NCI-H1417 treated with DMSO at 0.1 percent for 48 hours (cell line): ENCODE results near the gene GAB2.
"Not testable (repeated sequence)": the region's sequence is repeated elsewhere in the genome, so short reads cannot be mapped to it uniquely, and the experiment has no call there.

Experiments
- DNase-seq: peaks from one replicate; lab custom pipeline; 2025; lab: John Stamatoyannopoulos, UW

Gene GAB2

DNA sequence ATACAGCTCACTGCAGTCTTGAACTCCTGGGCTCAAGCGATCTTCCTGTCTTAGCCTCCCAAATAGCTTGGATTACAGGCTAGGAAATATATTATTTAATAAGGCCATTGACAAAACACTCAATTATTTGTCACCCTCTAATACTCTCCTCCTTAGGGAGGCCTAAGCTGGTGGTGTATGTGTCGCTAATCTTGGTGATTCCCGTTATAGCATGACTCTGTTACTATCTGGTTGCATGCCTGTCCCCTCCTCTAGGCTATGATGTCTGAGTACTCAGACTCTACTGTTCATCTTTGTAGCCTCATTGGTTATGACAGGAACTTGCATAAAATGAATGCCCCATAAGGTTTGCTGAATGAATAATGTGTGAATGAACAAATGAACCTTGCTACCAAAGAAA, 141.3 kb downstream of the GAB2 start:
- no peak for DNase-seq

DNA sequence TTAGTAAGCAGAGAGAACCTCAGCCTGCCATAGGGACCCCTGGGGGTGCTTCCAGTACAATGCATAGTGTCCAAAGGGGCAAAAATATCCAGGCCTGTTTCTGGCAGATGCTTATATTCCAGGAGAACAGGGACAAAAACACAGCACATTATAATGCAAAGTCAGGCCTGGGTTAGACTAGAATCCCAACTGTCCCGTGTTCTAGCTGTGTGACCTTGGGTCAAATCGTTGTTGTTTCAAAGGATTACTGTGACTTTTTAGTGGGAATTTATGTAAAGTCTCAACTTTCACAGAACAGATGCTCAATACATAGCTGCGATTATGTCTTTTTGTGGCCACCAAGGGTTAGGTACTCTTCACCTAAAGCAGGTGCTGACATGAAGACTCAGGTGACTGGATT, 142.9 kb downstream of the GAB2 start:
- DNase-seq: no peak

DNA sequence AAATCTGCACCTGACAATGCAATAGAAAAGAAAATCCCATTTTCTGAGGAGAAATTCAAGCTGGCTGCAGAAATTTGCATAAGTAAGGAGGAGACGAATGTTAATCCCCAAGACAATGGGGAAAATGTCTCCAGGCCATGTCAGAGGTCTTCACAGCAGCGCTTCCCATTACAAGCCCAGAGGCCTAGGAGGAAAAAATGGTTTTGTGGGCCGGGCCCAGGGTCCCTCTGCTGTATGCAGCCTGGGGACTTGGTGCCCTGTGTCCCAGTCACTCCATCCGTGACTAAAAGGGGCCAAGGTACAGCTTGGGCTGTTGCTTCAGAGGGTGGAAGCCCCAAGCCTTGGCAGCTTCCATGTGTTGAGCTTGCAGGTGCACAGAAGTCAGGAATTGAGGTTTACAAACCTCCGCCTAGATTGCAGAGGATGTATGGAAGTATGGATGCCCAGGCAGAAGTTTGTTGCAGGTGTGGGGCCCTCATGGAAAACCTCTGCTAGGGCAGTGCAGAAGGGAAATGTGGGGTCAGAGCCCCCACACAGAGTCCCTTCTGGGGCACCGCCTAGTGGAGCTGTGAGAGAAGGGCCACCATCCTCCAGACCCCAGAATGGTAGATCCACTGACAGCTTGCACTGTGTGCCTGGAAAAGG, 144.9 kb downstream of the GAB2 start:
- DNase-seq: not testable (repeated sequence)

DNA sequence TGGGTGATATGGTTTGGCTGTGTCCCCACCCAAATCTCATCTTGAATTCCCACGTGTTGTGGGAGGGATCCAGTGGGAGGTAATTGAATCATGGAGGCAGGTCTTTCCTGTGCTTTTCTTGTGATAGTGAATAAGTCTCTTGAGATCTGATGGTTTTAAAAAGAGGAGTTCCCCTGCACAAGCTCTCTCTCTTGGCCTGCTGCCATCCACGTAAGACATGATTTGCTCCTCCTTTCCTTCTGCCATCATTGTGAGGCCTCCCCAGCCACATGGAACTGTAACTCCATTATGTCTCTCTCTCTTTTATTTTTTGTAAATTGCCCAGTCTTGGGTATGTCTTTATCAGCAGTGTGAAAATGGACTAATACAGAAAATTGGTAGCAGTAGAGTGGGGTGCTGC, 145.8 kb downstream of the GAB2 start:
- DNase-seq: not testable (repeated sequence)

DNA sequence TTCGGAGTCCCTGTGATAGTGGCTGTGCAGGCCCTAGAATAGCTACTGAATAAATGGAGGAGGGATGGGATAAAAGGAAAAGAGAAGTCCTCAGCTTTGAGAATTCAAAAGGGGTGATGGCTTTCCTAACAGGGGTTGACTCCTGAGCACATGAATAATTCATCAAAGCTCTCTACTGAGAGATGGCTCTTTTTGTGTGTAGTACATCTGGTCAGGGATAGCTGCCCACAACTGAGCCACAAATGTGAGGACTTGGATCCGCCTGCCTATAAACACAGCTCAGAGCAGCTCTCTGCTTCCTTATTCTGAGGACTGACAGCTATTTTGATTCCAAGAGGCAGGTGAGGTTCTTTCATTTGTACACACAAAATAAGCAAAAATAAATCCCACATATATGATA, 146.6 kb downstream of the GAB2 start:
- DNase-seq: no peak

DNA sequence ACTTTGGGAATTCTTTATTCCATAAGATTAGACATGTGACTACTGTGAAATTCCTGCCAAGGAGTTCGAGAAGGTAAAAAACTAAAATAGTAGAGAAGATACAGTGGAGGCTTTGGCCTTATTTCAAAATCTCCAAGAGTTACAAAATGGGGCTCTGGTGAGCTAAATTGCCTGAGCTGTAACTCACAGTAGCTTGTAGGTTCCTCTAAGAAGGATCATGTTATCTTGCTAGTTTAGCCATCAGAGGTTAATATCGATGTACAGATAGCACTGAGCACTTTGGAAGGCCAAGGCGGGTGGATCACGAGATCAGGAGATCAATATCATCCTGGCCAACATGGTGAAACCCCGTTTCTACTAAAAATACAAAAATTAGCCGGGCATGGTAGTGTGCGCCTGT, 147.8 kb downstream of the GAB2 start:
- no peak for DNase-seq

DNA sequence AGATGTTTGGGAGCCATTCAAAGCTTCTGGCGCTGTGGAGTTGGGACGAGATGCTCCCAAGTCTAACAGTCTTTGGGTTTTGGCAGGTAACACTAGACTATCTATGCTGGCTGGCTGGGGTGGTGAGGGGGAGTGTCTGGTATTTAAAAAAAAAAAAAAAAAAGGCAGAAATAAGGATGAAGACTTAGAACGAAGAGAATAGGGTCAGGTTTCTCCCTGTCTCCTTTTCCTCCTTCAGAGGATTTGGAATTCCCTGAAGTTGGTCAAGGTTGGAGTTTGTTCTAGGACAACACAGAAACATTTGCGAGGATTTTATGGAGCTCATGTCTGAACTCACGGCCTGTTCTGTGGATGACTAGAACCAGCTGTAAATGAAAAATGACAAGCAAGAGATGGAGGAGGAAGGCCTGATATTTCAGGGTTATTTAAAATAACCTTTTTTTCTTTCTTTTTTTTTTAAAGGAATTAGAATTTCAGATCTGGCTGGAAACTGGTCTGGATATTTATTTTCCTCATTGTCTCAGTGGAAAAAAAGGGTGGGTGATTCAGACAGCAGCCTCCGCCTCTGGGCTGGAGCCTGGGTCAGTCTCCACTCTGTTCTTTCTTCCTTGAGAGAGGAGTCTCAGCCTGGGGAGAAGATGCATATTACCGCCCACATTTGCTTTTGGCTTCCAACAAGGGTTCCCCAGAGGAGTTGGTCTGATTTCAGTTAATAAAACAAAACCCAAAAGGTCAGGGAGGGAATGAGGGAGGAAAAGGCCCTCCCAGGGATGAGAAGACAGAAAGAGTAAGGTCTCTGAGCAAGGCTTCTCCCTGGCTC, 148.8 kb downstream of the GAB2 start:
- no peak for DNase-seq

DNA sequence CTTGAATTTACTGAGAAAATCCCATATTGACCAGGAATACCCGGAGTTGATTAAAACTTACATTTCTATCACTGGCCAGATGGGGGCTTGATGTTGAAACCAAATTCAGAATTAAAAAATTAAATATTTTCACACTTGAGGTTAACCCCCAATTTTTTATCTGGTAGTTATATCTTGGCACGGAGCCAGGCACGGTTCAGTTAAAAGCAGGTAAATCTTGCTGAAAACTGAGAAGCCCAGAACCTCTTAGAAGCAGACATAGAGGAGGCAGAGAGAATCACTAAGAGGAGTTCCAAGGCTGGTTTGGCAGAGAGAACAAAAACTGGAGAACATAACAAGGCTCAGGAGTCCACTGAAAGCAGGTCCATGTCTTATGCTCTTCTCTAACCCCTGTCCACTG, 151.2 kb downstream of the GAB2 start:
- no peak for DNase-seq

DNA sequence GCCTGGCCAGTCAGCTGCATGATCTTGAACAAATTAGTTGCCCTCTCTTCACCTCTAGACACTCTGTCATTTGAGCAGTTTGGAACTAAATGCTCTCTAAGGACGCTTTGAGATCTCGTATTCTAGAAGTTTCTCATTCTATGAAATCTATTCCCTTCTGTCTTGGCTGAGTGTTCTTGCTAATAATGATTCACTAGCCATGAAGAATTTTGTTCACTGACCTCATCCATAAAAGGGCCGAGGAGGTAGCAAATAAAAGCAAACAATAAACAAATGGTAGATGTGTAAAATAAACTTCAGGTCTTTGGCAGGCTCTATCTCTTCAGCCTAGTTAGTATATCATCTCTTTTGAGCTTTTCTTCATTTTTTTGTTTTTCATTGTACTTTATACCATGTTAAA, 152.3 kb downstream of the GAB2 start:
- no peak for DNase-seq

DNA sequence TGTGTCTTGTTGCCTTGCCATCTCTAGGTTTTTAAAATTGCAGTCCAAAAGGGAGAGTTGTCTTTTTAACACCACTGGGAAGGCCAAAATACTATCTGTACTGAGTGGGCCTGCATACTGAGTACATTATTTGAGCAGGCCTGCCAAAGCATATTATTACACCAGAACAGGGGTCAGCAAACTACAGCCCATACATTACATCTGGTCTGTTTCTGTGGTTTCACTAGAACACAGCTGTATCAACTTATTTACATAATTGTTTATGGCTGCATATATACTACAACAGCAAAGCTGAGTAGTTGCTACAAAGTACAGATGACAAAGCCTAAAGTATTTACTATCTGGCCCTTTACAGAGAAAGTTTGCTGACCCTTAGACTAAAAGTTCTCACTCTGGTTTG, 154.9 kb downstream of the GAB2 start:
- no peak for DNase-seq

DNA sequence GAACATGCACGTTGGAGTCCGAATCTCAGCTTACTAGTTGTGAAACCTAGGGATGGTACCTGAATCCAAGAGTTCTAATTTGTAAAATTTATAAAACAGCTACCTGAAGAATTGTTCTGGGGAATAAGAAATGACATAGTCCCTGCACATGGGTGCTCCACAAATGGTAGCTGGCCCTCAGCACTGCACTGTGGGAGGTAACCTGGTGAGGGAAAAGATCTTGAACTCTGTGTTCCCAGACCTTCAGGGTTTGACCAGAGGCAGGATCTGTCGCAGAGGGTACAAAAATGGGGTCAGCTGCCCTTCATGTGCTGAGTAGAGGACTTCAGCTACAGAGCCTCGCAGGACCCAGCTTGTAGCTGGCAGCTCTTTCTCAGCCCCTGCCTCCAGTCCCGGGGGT, 155.4 kb downstream of the GAB2 start:
- no peak for DNase-seq

DNA sequence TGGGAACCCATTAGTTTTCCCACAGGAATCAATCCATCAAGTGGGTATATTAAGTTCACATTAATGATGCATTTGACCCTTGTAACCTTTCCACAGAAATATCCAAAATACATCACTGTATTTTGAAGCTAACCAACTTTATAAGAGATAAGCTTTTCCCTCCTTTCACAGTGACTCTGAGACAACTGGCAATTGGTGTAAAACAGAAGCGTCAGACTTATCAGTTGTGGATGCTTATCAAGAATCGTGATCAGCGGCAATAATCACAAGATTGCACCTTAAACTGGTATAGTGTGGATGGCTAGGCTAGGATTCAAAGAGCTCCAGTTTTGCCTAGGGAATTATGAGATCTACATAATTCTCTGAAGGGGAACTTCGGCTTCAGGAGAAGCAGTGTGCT, 155.8 kb downstream of the GAB2 start:
- no peak for DNase-seq

DNA sequence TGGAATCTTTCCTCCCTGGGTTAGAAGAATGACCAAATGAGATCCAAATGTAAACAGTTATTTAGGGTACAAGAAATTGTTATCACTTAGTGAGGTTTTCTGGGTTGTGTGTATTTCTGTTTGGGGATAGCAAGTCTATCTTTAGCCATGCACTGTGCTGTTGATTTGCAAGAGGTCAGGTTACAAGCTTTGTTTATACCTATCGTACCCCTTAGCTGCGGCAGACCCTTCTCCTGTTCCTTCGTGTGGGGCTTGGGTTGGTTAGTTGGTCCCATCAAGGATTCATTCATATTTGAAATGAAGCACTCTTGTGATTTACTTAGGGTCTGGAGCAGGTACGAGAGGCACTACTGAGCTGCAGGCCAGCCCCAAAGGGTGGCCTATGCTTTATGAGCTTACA, 156.3 kb downstream of the GAB2 start:
- DNase-seq: no peak

DNA sequence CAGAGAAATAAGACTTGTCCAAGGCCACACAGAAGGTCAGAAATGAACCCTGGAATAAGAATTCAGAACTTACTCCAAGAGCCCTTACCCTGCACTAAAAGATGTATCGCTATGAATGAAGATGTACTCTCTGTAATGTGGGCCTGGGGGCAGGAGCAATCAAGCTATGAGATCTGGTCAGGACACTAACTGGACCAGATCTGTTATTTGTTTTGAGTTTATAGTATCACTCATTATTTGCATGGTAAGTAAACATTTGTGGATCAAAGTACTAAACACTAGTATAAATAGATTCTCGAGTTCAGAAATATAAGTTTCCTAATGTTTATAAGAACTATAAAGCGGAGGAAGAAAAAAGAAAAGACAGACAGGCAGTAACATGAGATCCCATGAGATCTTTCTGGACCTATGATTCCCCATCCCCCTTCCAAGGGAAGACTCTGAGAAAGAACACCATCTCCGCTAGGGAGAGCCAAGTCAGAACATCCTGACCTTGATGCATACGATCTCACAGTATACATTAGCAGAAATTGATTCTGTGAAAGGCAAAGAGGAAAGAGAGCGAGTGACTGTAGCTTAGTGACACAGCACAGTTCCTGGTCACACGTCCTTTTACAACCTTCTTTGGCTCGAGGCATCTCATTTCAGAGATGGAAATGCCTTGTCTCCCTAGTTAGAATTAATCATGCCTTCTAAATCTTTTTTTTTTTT, 157.7 kb downstream of the GAB2 start:
- no peak for DNase-seq

DNA sequence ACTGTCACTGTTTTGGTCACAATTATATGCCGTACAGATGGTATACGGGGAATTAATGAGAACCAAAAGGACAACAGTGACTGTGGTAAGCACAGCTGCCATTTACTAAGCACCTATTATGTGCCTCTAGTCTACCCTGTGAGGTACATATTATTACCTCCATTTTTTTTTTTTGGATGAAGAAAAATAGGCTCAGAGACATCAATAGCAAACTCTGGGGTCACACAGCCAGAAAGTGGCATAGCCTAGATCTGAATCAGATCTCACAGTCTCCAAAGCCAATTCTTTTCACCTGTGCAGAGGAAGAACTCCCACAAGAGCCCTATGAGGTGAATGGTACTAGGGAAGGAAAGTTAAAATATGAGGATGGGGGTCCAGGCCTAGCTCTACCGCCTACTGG, 160.0 kb downstream of the GAB2 start:
- no peak for DNase-seq

DNA sequence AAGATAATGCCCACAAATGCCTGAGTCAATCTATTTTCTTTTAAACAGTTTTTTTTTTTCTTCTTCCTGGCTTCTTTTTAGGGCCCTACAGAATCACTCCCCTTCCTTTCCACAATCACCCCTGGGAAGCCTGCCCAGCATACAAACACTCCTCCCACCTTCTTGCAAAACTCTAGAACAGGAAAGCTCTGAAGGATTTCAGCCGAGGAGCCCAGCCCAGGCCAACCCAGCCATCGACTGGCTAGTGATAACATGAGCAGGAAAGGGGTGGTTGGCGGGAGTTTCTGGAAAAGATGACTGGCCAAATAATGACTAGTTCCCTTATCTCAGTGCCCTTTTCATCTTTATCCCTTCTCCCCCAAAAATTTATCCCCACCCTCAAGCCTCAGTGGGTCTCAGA, 160.7 kb downstream of the GAB2 start:
- no peak for DNase-seq

DNA sequence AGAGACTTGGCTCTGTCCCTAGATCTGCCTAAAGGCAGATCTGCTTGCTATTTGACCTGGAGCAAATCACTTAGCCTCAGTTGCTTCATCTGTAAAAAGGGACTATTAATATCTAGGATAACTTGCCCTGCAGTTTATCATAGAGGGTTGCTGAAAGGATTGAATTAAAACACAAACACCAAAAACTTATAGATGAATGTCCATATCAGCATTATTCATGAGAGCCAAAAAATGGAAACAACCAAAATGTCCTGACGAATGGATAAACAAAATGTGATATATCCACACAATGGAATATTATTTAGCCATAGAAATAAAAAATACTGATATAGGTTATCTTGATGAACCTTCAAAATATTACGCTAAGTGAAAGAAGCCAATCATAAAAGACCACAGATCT, 161.7 kb downstream of the GAB2 start:
- DNase-seq: no peak

DNA sequence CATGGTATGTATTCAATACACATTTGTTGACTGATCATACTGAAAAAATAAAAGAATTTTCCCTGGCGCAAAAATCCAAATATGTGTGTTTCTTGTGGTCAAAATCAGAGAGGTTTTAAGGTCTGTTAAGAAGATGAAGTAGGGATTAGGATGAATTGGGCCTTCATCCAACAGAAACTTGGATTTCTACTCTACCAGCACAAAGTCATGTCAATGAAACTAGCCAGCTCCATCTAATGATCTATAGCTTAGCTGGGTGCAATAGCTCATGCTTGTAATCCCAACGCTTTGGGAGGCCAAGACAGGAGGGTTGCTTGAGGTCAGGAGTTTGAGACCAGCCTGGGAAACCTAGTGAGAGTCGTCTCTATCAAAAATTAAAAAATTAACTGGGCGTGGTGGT, 163.4 kb downstream of the GAB2 start:
- DNase-seq: no peak

DNA sequence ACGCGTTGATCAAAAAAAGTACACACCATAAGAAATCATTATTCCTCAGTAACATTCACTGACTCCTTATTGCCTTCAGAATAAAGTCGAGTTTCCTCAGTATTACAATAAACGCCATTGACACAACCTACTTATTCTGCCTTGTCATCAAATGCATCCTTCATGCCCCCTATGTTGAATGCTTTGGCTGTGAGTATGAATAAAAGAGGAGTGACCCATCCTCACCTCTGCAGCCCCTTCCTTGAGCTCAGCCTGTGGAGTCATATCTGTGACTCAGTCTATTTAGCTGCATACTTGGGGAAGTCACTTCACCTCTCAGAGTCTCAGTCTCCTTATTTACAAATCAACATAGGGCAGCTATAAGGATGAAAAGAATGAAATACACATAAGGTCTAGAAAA, 163.8 kb downstream of the GAB2 start:
- no peak for DNase-seq

DNA sequence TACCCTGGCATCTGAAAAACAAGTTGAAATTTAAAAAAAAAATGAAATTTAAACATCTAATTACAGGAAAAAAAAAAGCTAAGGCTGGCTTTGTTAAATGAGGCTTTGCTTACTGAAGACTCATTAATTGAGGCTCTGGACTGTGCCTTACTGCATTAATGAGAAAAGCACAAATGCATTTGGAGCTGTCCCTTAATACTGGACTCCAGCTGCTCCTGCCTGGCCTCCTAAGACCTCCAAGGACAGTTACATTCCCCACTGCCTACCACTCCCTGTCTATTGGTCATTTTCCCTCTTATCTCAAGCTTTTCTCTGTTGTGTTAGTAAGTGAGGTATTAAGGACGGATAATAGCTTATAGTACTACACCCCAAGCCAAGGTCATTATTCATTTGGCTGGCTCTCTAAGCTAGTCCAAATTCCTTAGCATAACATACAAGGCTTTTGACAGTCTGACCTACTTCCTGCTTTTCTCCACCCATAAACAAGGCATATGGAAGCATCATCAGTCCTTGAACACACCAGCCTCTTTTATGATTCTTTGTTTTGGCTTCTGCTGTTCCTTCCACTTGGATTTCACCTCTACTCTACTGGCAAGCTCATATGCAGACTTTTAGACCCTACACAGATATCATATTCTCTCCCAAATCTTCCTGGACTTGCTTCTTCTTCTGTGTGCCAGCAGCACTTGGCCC, 166.4 kb downstream of the GAB2 start:
- no peak for DNase-seq

DNA sequence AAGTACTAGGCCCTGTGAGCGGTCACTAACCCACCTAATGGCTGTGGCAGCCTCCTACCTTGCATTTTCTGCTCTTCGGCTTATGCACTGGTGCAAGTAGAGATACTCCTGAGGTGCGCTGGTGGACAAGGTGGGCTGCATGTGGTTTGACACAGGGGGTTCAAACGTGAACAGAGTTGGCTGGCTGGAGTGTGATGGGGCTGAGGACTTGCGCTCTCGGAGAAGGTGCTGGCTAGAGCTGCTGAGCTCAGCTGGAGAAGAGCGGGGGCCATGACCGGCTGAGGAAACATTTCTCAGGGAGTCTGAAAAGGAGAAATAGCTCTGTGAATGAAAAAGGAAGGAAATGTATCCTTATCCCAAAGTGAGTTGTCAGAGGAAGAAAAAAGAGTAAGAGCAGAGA, 167.5 kb downstream of the GAB2 start:
- DNase-seq: no peak

DNA sequence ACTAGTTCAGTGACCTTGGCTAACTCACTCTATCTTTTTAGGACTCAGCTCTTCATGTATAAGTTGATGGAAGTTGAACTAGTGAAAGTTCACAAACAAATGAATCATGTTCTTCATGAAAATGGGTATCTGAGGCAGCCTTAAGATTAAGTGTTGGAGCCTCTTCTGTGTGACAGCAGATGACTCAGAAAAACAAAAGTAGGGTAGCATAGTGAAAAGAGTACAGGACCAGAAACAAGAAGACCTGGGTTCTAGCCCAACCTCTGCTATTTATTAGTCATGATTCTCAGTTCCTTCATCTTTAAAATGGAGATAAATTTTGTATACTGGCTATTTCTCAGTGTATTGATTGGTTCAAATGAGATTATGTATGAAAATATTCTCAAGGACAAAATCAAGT, 168.7 kb downstream of the GAB2 start:
- no peak for DNase-seq

DNA sequence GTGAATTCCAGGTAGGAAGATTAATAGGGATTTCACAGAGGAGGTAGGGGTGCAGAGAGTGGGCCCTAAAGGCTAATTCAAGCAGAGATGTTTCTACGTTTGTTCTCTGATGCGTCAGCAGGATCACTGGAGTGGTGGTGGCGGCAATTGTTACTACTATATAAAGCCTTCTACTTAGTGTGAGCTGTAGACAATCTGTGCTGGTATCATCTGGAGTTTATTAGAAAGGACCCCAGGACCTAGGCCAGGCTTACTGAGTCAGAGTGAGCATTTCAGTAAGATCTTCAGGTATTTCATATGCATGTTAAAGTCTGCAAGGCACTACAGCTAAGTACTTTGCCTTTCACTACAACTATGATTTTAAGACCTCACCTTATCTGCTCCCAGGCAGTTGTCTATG, 169.4 kb downstream of the GAB2 start:
- no peak for DNase-seq
